Measurements from ENCODE around the gene DIPK2A. TPM values are rescaled to one million over a fixed set of nuclear protein-coding genes. Genes with fewer than 3 reads are reported as not detected.

DIPK2A gene
- total and polyA plus RNA-seq, 7 donors, result 2.6 to 9.8 (median 4.5) TPM

GRCh38 chr3:143979813-143980212, 8.2 kb downstream of the DIPK2A start:
- WGBS, 3 donors, result 51 to 72% (median 59%) methylated on average over 2 of the region's 2 CpGs
- ATAC-seq (no peak), DNase-seq (no peak)
- intact Hi-C loops (cut with DNase I), result no loop called here
- Histone ChIP-seq H3K27ac (no peak overlapping the region), H3K27me3 (ENCODE audit: insufficient read depth in 3 of 3, low read length in 2 of 3) (no peaks in the 10 kb centered on the region), H3K36me3 (ENCODE audit: insufficient read depth in 1 of 2, low read depth in 1 of 2) (no peaks in the 10 kb centered on the region), H3K9me3 (no peaks in the 10 kb centered on the region), H3K4me3 (no peak overlapping the region), H3K4me1 (peaks cover 35% of the 10 kb centered on the region)
- TF ChIP-seq CTCF (IDR thresholded peaks at IDR 0.05), result no peak

- no peaks in the 10 kb centered on the region for H3K4me1 ChIP-seq
- no peaks in the 10 kb centered on the region for H3K27me3 ChIP-seq (ENCODE audit: insufficient read depth in 3 of 3, low read length in 2 of 3)
- 93 to 96% (median 95%) methylated on average over 3 of the region's 3 CpGs for WGBS, 3 donors
- ATAC-seq (no peak), DNase-seq (no peak)
- no peak overlapping the region for H3K27ac ChIP-seq
- H3K9me3 ChIP-seq, result no peaks in the 10 kb centered on the region
- intact Hi-C loops (cut with DNase I), result no loop called here
- no peak for TF ChIP-seq CTCF (IDR thresholded peaks at IDR 0.05)
- no peak overlapping the region for H3K4me3 ChIP-seq
- no peaks in the 10 kb centered on the region for H3K36me3 ChIP-seq (ENCODE audit: insufficient read depth in 1 of 2, low read depth in 1 of 2)
Measured at GRCh38 chr3:143988306-143988705, 16.7 kb downstream of the DIPK2A start.

GRCh38 chr3:143989461-143989860, 17.8 kb downstream of the DIPK2A start:
- H3K9me3 ChIP-seq, result no peaks in the 10 kb centered on the region
- DNase-seq (no peak), ATAC-seq (no peak)
- no peaks in the 10 kb centered on the region for H3K27me3 ChIP-seq (ENCODE audit: insufficient read depth in 3 of 3, low read length in 2 of 3)
- H3K36me3 ChIP-seq (ENCODE audit: insufficient read depth in 1 of 2, low read depth in 1 of 2), result no peaks in the 10 kb centered on the region
- WGBS, 3 donors, result 92 to 95% (median 94%) methylated on average over 7 of the region's 7 CpGs
- H3K4me1 ChIP-seq, result no peaks in the 10 kb centered on the region
- intact Hi-C loops (cut with DNase I), result no loop called here
- H3K27ac ChIP-seq, result no peak overlapping the region
- no peak overlapping the region for H3K4me3 ChIP-seq
- no peak for TF ChIP-seq CTCF (IDR thresholded peaks at IDR 0.05)

GRCh38 chr3:143991713-143992112, 20.1 kb downstream of the DIPK2A start:
- no peak for TF ChIP-seq CTCF (IDR thresholded peaks at IDR 0.05)
- no peaks in the 10 kb centered on the region for H3K4me1 ChIP-seq
- H3K4me3 ChIP-seq, result no peak overlapping the region
- H3K27me3 ChIP-seq (ENCODE audit: insufficient read depth in 3 of 3, low read length in 2 of 3), result no peaks in the 10 kb centered on the region
- intact Hi-C loops (cut with DNase I), result no loop called here
- H3K9me3 ChIP-seq, result no peaks in the 10 kb centered on the region
- no peaks in the 10 kb centered on the region for H3K36me3 ChIP-seq (ENCODE audit: insufficient read depth in 1 of 2, low read depth in 1 of 2)
- H3K27ac ChIP-seq, result no peak overlapping the region
- 93 to 100% (median 99%) methylated on average over 1 of the region's 1 CpG for WGBS, 3 donors
- ATAC-seq, result no peak
- no peak for DNase-seq

GRCh38 chr3:143998266-143998665, 26.6 kb downstream of the DIPK2A start:
- H3K9me3 ChIP-seq, result no peaks in the 10 kb centered on the region
- TF ChIP-seq CTCF (IDR thresholded peaks at IDR 0.05), result no peak
- H3K27me3 ChIP-seq (ENCODE audit: insufficient read depth in 3 of 3, low read length in 2 of 3), result no peaks in the 10 kb centered on the region
- no peak overlapping the region for H3K27ac ChIP-seq
- no peak for DNase-seq
- H3K4me1 ChIP-seq, result no peaks in the 10 kb centered on the region
- H3K4me3 ChIP-seq, result no peak overlapping the region
- 92 to 94% (median 93%) methylated on average over 6 of the region's 6 CpGs for WGBS, 3 donors
- intact Hi-C loops (cut with DNase I), result no loop called here
- ATAC-seq, result no peak
- no peaks in the 10 kb centered on the region for H3K36me3 ChIP-seq (ENCODE audit: insufficient read depth in 1 of 2, low read depth in 1 of 2)

Measured in psoas muscle (tissue), 8 donors.